ENCODE data around the gene PPARD.

PPARD gene

GRCh38 chr6:35473075-35473849 lies 130.9 kb downstream of the PPARD start:
- peak; percentile 66 to 67 for DNase-seq

DNA sequence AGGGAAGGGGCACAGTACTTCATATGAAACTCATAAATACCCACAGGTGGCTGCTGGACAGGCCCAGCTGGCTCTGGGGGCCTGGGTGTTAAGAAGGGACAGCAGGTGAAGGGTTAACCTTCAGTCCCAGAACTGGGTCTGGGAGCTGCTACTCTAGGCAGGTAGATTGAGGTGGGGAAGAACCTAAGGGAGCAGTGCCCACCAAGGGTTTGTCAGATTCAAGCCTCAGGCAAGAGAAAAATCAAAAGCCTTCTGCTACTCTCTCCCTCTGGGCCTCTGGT lies 131.4 kb downstream of the PPARD start:
- no peak for DNase-seq

DNA sequence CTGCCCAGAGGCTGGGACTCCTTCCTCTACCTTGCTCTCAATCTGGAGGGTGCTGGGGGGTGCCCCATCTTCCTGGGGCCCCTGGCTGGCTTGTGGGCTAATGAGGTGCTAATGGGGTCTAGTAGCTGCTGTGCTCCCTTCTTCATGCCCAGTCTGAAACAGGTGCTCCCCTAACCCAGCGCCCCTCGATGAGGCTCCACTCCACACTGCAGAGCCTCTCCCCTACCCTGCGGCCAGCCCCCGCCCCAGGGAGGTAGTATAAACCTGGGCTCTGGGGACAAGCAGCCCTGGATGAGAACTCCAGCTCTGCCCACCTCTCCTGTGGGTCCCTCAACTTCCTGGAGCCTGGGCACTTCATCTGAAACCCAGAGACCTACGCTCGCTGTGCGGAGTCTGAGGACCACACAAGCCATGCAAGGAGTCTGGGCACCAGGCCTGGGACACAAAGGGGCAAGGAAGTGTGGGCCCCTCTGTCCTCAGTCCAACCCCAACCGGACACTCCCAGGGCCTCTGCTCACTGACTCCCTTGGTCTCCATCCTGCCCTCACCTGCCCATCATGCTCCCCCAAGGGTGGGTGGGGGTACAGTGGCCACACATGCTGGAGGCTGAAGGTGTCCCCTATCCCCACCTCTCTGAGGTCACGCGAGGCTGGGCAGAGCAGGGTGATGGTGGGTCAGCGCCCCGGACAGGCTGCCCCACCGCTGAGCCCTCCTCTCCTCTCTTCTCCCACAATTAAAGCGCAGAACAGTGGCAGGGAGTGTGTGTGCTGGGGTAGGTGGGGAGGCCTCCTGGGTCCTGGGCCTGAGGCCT lies 132.0 kb downstream of the PPARD start:
- peak; percentile 64 to 67 for DNase-seq

DNA sequence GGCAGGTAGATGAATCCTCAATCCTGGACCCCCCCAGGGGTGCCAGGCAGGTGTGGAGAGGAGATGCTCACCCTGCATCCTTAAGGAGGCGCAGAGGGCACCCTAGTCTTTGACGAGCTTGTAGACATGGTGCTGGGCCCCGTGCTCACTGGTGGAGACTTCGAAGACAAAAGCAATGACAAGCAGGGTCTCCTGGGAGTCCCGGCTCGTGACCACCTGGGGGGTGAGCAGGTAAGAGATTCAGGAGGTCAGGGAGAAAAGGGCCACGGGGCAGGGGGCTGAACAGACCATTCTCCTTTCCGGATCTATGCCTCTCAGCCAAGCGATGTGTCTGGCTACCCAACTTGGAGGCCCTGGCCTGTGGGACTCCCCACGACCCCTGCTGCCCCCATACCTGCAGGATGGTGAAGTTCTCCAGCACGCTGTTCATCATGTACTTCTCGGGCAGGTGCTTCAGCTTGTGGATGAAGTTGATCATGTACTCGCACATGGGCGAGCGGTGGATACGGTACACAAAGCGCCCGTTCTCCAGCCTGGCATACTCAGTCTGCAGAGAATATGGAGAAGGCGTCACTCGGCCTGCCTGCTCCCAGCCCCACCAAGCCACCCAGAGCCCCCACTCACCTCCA lies 132.7 kb downstream of the PPARD start:
- peak; percentile 50 to 52 for DNase-seq

DNA sequence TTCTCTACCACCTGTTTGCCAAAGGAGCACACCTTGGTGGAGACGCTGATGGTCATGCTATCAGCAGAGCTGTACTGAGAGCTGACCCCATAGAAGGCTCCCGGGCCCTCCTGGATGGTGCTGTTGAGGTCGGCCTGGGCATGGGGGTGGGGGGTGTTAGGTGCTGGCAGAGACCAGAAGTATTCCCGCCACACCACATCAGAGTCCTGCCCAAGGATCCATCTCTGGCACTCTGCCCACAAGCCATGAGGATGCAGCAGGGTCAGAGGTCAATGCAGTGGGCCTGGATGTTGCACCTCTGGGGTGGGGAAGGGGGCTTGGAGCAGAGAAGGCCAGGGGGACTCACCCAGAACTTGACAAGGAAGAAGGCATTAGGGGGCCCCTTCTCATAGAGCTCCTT lies 133.2 kb downstream of the PPARD start:
- DNase-seq, result no peak

DNA sequence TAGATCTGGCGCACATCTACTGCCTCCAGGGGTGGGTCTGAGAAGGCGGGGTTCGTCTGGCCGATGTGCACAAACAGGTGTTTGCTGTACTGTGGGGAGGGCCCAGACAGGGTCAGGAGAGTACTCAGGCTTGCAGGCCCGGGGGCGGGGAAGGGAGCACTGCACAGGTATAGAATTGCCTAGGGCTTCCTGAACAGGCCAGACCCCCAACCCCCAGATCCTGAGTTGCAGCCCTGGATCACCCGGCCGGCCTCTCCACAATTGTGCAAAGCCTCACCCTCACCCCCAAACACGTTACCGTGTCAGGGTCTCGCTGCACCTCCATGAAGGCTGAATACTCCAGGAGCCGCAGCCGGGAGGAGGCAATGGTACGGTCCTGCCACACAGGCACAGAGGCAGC lies 133.6 kb downstream of the PPARD start:
- DNase-seq, result no peak

DNA sequence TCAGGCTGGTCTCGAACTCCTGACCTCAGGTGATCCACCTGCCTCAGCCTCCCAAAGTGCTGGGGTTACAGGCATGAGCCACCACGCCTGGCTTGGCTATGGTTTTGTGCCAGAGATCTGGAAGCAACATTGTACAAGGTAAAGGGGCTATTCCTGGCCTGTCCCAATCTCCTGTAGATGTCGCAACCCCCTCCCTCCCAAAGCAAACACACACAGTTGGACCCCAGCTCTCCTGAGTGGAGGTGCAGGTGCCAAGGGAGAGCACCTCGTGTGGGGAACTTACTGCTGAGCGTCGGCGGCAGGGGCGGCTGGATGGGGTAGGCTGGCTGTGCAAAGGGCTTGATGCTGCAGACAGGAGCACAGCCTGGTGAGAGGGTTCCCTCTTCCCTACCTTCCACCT lies 134.7 kb downstream of the PPARD start:
- DNase-seq, result no peak
